HepG2 (cell line): ENCODE measurements around the gene VPS52. TPM values are rescaled to one million over a fixed set of nuclear protein-coding genes. Genes with fewer than 3 reads are reported as not detected.

Experiments
- AGO2 ChIP-seq: fragments of 200-400 bp; formaldehyde crosslinking; optimal IDR thresholded peaks from 2 replicates; pipeline ENCODE3; 2017; ENCODE audit warnings: mild to moderate bottlenecking, low read depth, low read length, moderate library complexity
- CREB1 ChIP-seq, 2 experiments: fragments of 450-650 bp in 1 of 2; IDR thresholded peaks; 2 replicates each; pipeline ENCODE4 v1.6.1; 2016 to 2017; ENCODE audit warnings: control low read depth in 1 of 2, mild to moderate bottlenecking in 1 of 2, missing compliant biosample characterization in 1 of 2, missing genetic modification characterization in 1 of 2
- CREM ChIP-seq, 2 experiments: sonication (generic) in 1 of 2; formaldehyde crosslinking in 1 of 2; IDR thresholded peaks; 2 replicates each; pipeline versions ENCODE4 v1.4.0 to v1.6.1; 2016 to 2020; ENCODE audit warnings: antibody characterized with exemption in 1 of 2, mild to moderate bottlenecking in 1 of 2, missing genetic modification reagents in 1 of 2
- EZH2 ChIP-seq: conservative IDR thresholded peaks from 2 replicates; pipeline ENCODE4 v1.6.1; 2012; ENCODE audit warnings: mild to moderate bottlenecking, low read depth, low read length, moderate library complexity
- FOXA1 ChIP-seq, 2 experiments: fragments of 450-650 bp in 1 of 2; sonication (generic) in 1 of 2; formaldehyde crosslinking in 1 of 2; IDR thresholded peaks; 2 replicates each; pipeline versions ENCODE4 v1.4.0 to v1.6.1; 2016 to 2020; ENCODE audit warnings: missing genetic modification reagents in 1 of 2
- IKZF1 ChIP-seq: fragments of 450-650 bp; IDR thresholded peaks from 2 replicates; pipeline ENCODE4 v1.7.1; 2016
- JARID2 ChIP-seq: sonication (generic); formaldehyde crosslinking; IDR thresholded peaks from 2 replicates; pipeline ENCODE4 v1.8.1; 2023; ENCODE audit warnings: missing genetic modification reagents, inconsistent platforms; ENCODE audit not compliant: insufficient replicate concordance
- KDM5A ChIP-seq: fragments of 200-600 bp; sonication (generic); IDR thresholded peaks from 2 replicates; pipeline ENCODE4 v1.7.0; 2018; ENCODE audit warnings: antibody characterized with exemption, mild to moderate bottlenecking, low read length, borderline replicate concordance
- MAX ChIP-seq: IDR thresholded peaks from 2 replicates; pipeline ENCODE4 v1.6.1; 2012; ENCODE audit warnings: inconsistent platforms
- MTERF4 ChIP-seq: sonication (generic); formaldehyde crosslinking; IDR thresholded peaks from 2 replicates; pipeline ENCODE4 v1.8.0; 2023; ENCODE audit warnings: mild to moderate bottlenecking, missing genetic modification reagents
- NR2F2 ChIP-seq: IDR thresholded peaks from 2 replicates; pipeline ENCODE4 v1.6.1; 2012; ENCODE audit warnings: low read depth, inconsistent platforms, borderline replicate concordance
- REPIN1 ChIP-seq: sonication (generic); formaldehyde crosslinking; IDR thresholded peaks from 2 replicates; pipeline ENCODE4 v1.8.0; 2022; ENCODE audit warnings: missing genetic modification reagents, low read depth, mild to moderate bottlenecking, borderline replicate concordance
- RFX1 ChIP-seq: fragments of 450-650 bp; IDR thresholded peaks from 2 replicates; pipeline ENCODE4 v1.6.1; 2017
- SNAPC5 ChIP-seq: sonication (generic); formaldehyde crosslinking; IDR thresholded peaks from 2 replicates; pipeline ENCODE4 v1.8.1; 2023; ENCODE audit warnings: mild to moderate bottlenecking, missing genetic modification reagents, borderline replicate concordance
- SOX13 ChIP-seq, 3 experiments: fragments of 450-650 bp in 1 of 3; sonication (generic) in 1 of 3; formaldehyde crosslinking in 1 of 3; IDR thresholded peaks in 2 of 3; conservative IDR thresholded peaks in 1 of 3; 2 replicates each; pipeline versions ENCODE4 v1.5.0 to v1.6.1; 2016 to 2020; ENCODE audit warnings: antibody characterized with exemption in 1 of 3, mild to moderate bottlenecking in 1 of 3, missing compliant biosample characterization in 1 of 3, missing genetic modification reagents in 1 of 3, moderate library complexity in 1 of 3
- SRY ChIP-seq: sonication (generic); formaldehyde crosslinking; IDR thresholded peaks from 2 replicates; pipeline ENCODE4 v1.8.0; 2022; ENCODE audit warnings: mild to moderate bottlenecking, missing genetic modification reagents
- TCF7 ChIP-seq: sonication (generic); IDR thresholded peaks from 2 replicates; pipeline ENCODE4 v1.6.1; 2016; ENCODE audit warnings: antibody characterized with exemption, low read depth
- TERF1 ChIP-seq: sonication (generic); formaldehyde crosslinking; IDR thresholded peaks from 2 replicates; pipeline ENCODE4 v1.8.0; 2022; ENCODE audit warnings: mild to moderate bottlenecking, missing genetic modification reagents, moderate library complexity
- U2AF1 ChIP-seq: fragments of 200-400 bp; formaldehyde crosslinking; optimal IDR thresholded peaks from 2 replicates; pipeline ENCODE3; 2017; ENCODE audit warnings: mild to moderate bottlenecking, low read depth, low read length
- ZEB1 ChIP-seq: IDR thresholded peaks from 2 replicates; pipeline ENCODE4 v1.6.1; 2012; ENCODE audit warnings: mild to moderate bottlenecking, low read depth, inconsistent platforms; ENCODE audit not compliant: insufficient replicate concordance
- ZNF136 ChIP-seq: sonication (generic); formaldehyde crosslinking; IDR thresholded peaks from 2 replicates; pipeline ENCODE4 v1.8.1; 2022; ENCODE audit warnings: low read depth, mild to moderate bottlenecking, moderate library complexity, missing genetic modification reagents
- ZNF292 ChIP-seq: sonication (generic); formaldehyde crosslinking; IDR thresholded peaks from 2 replicates; pipeline ENCODE4 v1.8.1; 2022; ENCODE audit warnings: mild to moderate bottlenecking, low read depth, missing genetic modification reagents, borderline replicate concordance
- ZNF317 ChIP-seq: sonication (generic); formaldehyde crosslinking; IDR thresholded peaks from 2 replicates; pipeline ENCODE4 v1.5.0; 2020; ENCODE audit warnings: mild to moderate bottlenecking, missing genetic modification reagents
- ZNF367 ChIP-seq: sonication (generic); formaldehyde crosslinking; IDR thresholded peaks from 2 replicates; pipeline ENCODE4 v1.4.0; 2020; ENCODE audit warnings: missing genetic modification reagents, borderline replicate concordance
- ZNF563 ChIP-seq: sonication (generic); formaldehyde crosslinking; IDR thresholded peaks from 2 replicates; pipeline ENCODE4 v1.8.0; 2022; ENCODE audit warnings: mild to moderate bottlenecking, moderate library complexity, missing genetic modification reagents
- ZNF766 ChIP-seq: sonication (generic); formaldehyde crosslinking; IDR thresholded peaks from 2 replicates; pipeline ENCODE4 v1.5.0; 2020; ENCODE audit warnings: missing genetic modification reagents, borderline replicate concordance
- ZSCAN12 ChIP-seq: sonication (generic); formaldehyde crosslinking; IDR thresholded peaks from 2 replicates; pipeline ENCODE4 v1.9.0; 2021; ENCODE audit warnings: mild to moderate bottlenecking, missing genetic modification reagents
- ZSCAN30 ChIP-seq: sonication (generic); formaldehyde crosslinking; IDR thresholded peaks from 2 replicates; pipeline ENCODE4 v1.5.0; 2020; ENCODE audit warnings: mild to moderate bottlenecking, missing genetic modification reagents
- polyA plus RNA-seq, 8 experiments: library from polyadenylated mRNA; depleted of rRNA in 3 of 8; stranded (reverse) in 7 of 8; unstranded in 1 of 8; fragments of >200 nt; fragmentation: Illumina TruSeq in 4 of 8; extraction: Trizol in 4 of 8; gene quantifications; 2 replicates each; pipeline versions ENCODE4 v1.2.1 to v1.2.3, GENCODE V29; 2011 to 2016; ENCODE audit warnings: low read depth in 4 of 8, missing spikeins in 1 of 8, mixed read lengths in 1 of 8; ENCODE audit not compliant: insufficient read depth in 1 of 8
- total RNA-seq, 5 experiments: library from RNA; depleted of rRNA; stranded (reverse); fragments of >200 nt; fragmentation: Illumina TruSeq; extraction: Trizol; gene quantifications; 2 replicates each; pipeline ENCODE4 v1.2.3, GENCODE V29; 2016; ENCODE audit warnings: low read depth in 1 of 5

VPS52 gene
- total and polyA plus RNA-seq, 2 of the 13 experiments (the other 11 are each of a cell fraction or from before 2014, with no cell fraction given): 48.9 to 85.5 TPM

- TF ChIP-seq TERF1 (CRISPR knock-in tag): no peak
- TF ChIP-seq ZEB1: no peak
- TF ChIP-seq EZH2: no peak
- no peak for TF ChIP-seq ZSCAN30 (CRISPR knock-in tag)
- TF ChIP-seq JARID2: no peak
- TF ChIP-seq IKZF1: no peak
- TF ChIP-seq SNAPC5 (CRISPR knock-in tag): no peak
- TF ChIP-seq TCF7: no peak
- TF ChIP-seq KDM5A: no peak
- TF ChIP-seq U2AF1: no peak
- no peak for TF ChIP-seq FOXA1 (IDR thresholded peaks at IDR 0.05)
- no peak for TF ChIP-seq FOXA1 (CRISPR knock-in tag; IDR thresholded peaks at IDR 0.05)
- no peak for TF ChIP-seq ZSCAN12 (CRISPR knock-in tag)
- no peak for TF ChIP-seq RFX1
- no peak for TF ChIP-seq ZNF766
- no peak for TF ChIP-seq ZNF292 (CRISPR knock-in tag)
- no peak for TF ChIP-seq ZNF563
- TF ChIP-seq CREB1 (IDR thresholded peaks at IDR 0.05): no peak
- no peak for TF ChIP-seq CREB1 (CRISPR knock-in tag; IDR thresholded peaks at IDR 0.05)
- TF ChIP-seq ZNF317 (CRISPR knock-in tag): no peak
- no peak for TF ChIP-seq SRY
- 0 out of 2 replicates have a peak, but pooled peaks have one; percentile 1 for TF ChIP-seq NR2F2
- no peak for TF ChIP-seq REPIN1
- TF ChIP-seq ZNF136 (CRISPR knock-in tag): no peak
- TF ChIP-seq MTERF4 (CRISPR knock-in tag): no peak; the same call in 1 of the 2 replicates
- no peak for TF ChIP-seq CREM (IDR thresholded peaks at IDR 0.05)
- no peak for TF ChIP-seq CREM (CRISPR knock-in tag; IDR thresholded peaks at IDR 0.05)
- 0 out of 2 replicates have a peak, but pooled peaks have one; percentile 0 for TF ChIP-seq SOX13 (IDR thresholded peaks at IDR 0.05)
- no peak for TF ChIP-seq SOX13 (CRISPR knock-in tag; conservative IDR thresholded peaks at IDR 0.05 in 1 of 2, IDR thresholded peaks at IDR 0.05 in 1 of 2)
- TF ChIP-seq AGO2: no peak
- no peak for TF ChIP-seq ZNF367 (CRISPR knock-in tag)
- TF ChIP-seq MAX: no peak
Observed at GRCh38 chr6:33272275-33273128, 826 bp upstream of the VPS52 start (continued).
